Stomach (tissue), 4 donors: Measurements from ENCODE around the gene GLG1.

ENCODE experiments used
- POLR2A ChIP-seq, 4 donors: fragments of 450-650 bp; IDR thresholded peaks; one replicate each; pipeline ENCODE4 v1.6.1; 2016; ENCODE audit warnings: antibody characterized with exemption in 4 of 4, control low read depth in 2 of 4, mild to moderate bottlenecking in 1 of 4, moderate library complexity in 1 of 4
- POLR2AphosphoS5 ChIP-seq, 3 donors: sonication (generic); formaldehyde crosslinking; IDR thresholded peaks; one replicate each; pipeline ENCODE4 v1.6.1; 2016; ENCODE audit warnings: antibody characterized with exemption in 3 of 3
- TF ChIP-seq, protein P1 (sequence below), 7 experiments: fragments of 450-650 bp in 4 of 7; fragments of 200-600 bp in 3 of 7; sonication (generic) in 3 of 7; IDR thresholded peaks; one replicate each; pipeline ENCODE4 v1.5.1; 2016 to 2019; ENCODE audit warnings: antibody characterized with exemption in 7 of 7, control low read depth in 2 of 7, mild to moderate bottlenecking in 1 of 7

DNA sequence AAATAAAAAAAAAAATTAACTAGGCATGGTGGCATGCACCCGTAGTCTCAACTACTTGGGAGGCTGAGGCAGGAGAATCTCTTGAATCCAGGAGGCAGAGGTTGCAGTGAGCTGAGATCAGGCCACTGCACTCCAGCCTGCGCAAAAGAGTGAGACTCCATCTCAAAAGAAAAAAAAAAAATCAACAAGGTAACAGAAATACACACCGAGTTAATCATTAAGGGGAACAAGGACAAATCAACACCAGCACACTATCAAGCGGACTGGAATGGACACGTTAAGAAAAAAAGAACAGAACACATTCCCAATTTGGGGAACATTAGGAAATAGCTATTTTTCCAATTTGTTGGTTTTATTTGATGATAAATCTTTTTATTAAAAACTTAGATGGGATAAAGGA is 28.4 kb upstream of the GLG1 start:
- TF ChIP-seq, protein P1, sequence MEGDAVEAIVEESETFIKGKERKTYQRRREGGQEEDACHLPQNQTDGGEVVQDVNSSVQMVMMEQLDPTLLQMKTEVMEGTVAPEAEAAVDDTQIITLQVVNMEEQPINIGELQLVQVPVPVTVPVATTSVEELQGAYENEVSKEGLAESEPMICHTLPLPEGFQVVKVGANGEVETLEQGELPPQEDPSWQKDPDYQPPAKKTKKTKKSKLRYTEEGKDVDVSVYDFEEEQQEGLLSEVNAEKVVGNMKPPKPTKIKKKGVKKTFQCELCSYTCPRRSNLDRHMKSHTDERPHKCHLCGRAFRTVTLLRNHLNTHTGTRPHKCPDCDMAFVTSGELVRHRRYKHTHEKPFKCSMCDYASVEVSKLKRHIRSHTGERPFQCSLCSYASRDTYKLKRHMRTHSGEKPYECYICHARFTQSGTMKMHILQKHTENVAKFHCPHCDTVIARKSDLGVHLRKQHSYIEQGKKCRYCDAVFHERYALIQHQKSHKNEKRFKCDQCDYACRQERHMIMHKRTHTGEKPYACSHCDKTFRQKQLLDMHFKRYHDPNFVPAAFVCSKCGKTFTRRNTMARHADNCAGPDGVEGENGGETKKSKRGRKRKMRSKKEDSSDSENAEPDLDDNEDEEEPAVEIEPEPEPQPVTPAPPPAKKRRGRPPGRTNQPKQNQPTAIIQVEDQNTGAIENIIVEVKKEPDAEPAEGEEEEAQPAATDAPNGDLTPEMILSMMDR (IDR thresholded peaks at IDR 0.05) = no peak
- TF ChIP-seq POLR2AphosphoS5 (IDR thresholded peaks at IDR 0.05) (no peak), POLR2A (IDR thresholded peaks at IDR 0.05) (no peak)
